ENCODE data around the gene CRB3.
"Not testable (repeated sequence)": the region's sequence is repeated elsewhere in the genome, so short reads cannot be mapped to it uniquely, and the experiment has no call there.

The CRB3 gene

DNA sequence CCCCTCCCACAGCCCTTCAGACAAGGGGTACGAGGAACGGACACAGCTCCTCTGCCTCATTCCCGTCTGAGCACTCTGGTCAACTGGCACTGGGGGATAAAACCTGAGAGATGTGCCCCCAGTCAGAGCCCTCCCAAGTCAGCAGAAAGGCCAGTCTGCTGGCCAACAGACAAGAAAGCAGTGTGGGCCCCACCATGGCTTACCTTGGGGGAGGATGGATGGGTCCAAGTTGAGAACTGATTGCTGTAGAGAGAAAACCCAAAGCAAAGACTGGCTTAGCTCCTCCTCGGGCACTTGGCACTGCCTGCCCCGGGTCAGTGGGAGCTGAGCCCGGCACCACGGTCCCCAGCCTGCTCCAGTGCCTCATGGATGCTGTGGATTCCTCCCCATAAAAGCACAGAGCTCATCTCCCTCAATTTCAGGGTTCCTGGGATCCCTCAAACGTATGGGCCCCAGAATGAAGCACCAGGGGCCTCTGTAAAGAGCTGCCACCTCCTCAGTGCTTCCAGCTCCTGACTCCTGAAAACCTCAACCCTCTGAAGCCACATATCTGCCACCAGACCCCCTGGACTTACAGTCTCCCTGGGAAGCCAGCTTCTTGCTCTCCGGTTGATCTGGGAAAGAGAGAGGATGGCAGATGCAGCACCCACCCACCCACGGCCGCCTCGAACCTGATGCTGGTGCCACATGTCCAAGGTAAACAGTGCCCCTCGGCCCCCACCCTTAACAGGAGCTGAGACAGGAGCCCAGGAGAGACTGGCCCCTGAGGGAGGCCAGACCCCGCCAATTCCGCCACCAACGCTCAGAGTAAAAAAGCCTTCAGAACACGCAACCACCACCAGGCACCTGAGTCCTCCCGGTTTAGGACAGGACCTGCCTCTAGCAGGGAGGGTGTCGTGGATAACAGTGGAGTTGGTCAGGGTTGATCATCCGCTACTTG lies 42.7 kb upstream of the CRB3 start:
- no peak for TF ChIP-seq ZFX (IDR thresholded peaks at IDR 0.05)
- TF ChIP-seq, protein P1, sequence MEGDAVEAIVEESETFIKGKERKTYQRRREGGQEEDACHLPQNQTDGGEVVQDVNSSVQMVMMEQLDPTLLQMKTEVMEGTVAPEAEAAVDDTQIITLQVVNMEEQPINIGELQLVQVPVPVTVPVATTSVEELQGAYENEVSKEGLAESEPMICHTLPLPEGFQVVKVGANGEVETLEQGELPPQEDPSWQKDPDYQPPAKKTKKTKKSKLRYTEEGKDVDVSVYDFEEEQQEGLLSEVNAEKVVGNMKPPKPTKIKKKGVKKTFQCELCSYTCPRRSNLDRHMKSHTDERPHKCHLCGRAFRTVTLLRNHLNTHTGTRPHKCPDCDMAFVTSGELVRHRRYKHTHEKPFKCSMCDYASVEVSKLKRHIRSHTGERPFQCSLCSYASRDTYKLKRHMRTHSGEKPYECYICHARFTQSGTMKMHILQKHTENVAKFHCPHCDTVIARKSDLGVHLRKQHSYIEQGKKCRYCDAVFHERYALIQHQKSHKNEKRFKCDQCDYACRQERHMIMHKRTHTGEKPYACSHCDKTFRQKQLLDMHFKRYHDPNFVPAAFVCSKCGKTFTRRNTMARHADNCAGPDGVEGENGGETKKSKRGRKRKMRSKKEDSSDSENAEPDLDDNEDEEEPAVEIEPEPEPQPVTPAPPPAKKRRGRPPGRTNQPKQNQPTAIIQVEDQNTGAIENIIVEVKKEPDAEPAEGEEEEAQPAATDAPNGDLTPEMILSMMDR (conservative IDR thresholded peaks at IDR 0.05), result no peak
- H3K27ac ChIP-seq, result no peak overlapping the region

DNA sequence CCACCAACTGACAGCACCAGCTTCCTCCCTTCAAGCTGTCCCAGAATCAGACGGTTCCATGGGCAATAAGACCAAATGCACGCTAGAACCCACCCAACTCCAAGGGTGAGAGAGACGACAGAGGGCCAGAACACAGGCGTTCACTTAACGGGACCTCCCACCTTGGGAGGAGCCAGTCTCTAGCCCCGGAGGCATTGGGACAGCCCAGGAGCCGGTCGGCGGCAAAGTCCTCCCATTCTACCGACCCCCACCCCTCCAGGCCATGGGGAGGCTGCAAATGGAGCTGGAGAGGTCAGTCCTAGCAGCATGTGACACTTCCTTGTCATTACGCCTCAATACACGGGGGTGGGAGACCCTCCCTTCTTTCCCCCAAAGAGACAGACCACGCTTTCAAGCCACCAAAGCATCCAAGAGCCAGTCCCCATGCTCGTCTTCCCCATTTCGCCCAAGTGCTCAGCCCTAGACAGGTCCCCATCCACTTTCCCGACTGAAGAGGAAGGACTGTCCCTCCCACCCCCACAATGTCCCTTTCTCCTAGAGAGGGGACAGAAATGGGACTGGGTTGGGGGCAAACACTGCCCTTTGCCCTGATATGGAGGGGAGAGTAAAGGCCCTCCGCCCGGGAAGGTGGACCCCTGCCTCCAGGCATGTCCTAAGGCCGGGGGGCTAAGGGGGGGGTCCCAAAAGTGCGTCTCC lies 40.4 kb upstream of the CRB3 start:
- TF ChIP-seq, protein P1 (conservative IDR thresholded peaks at IDR 0.05), result no peak
- no peak for TF ChIP-seq ZFX (IDR thresholded peaks at IDR 0.05)
- H3K27ac ChIP-seq, result peak overlapping the region; percentile 88

DNA sequence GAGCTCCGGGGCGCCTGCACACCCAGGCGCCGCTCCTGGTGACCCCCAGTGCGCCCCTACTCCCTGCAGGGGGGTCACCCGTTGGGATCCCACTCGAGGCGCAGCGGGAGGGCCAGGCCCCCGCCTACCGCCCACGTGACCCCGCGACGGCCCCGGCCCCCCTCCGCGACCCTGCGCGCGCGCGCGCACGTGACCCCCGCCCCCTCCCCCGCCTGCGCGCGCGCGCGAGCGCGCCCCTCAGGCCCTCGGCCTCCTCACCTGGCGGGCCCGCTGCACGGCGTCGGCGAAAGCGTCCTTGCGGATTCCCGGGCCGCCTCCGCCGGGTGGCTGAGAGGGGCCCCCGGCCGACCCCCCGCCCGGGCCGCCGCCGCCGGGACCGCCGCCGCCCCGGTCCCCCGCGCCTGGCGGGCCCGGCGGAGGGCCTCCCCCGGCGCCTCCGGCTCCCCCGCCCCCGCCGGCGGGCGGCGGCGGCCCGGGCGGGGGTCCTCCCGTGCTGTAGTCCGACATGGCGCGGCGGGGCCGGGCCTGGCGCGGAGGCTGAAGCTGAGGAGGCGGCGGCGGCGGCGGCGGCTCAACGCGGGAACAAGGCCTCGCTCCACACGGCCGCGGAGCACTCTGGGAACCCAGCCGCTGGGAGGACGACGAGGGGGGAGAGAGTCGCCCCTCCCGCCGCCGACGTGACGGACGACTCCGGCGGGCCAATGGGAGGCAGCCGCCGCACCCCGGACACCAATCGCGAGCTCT lies 39.7 kb upstream of the CRB3 start, which contains the start of gene KHSRP:
Gene KHSRP, minus strand, starts transcription at position 617 of the 744 bp plus-strand sequence. Its CDS starts 110 bp downstream, at position 507.
- TF ChIP-seq, protein P1 (conservative IDR thresholded peaks at IDR 0.05), result no peak
- peak; percentile 87; the same call in 1 of the 2 replicates for TF ChIP-seq ZFX (IDR thresholded peaks at IDR 0.05)
- peak within 1 kb of the TSS; percentile 88 for H3K27ac ChIP-seq

DNA sequence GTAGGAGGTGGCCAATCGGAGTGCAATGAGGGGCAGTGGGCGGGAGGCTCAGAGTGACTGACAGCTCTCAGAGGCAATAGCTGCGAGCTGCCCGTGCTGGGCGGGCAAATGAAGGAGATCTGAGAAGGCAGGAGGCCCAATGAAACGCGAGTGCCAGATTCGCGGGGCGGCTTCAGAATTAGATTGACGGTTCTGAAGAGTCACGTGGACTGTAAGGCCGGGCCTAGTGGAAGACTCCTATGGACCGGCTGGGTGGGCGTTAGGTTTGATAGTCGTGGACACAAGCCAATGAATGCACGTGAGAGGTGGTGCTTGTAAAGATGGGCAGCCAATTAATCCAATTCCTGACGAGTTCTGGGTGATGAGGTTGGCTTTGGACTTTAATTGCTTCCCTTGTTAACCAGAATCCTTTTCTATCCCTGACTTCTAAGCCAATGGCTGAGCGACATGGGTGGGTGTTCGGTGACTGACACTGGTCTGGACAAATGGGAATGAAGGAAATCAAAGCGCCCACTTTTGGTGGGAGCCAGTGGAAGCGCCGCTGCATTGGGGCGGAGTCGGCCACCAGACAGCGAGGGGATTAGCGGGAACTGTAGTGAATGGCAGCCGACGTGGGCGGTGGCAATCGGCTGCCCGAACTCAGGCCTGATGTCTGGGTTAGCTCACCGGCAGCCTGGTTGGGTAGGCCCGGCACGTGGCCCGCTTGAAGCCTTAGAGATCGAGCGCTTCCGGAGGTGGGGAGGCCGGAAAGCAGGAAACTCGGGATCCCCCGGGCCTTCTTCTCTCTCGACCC lies 38.9 kb upstream of the CRB3 start:
- peak overlapping the region; percentile 88 for H3K27ac ChIP-seq
- peak; percentile 76; the same call in 1 of the 2 replicates for TF ChIP-seq ZFX (IDR thresholded peaks at IDR 0.05)
- TF ChIP-seq, protein P1 (conservative IDR thresholded peaks at IDR 0.05), result no peak

DNA sequence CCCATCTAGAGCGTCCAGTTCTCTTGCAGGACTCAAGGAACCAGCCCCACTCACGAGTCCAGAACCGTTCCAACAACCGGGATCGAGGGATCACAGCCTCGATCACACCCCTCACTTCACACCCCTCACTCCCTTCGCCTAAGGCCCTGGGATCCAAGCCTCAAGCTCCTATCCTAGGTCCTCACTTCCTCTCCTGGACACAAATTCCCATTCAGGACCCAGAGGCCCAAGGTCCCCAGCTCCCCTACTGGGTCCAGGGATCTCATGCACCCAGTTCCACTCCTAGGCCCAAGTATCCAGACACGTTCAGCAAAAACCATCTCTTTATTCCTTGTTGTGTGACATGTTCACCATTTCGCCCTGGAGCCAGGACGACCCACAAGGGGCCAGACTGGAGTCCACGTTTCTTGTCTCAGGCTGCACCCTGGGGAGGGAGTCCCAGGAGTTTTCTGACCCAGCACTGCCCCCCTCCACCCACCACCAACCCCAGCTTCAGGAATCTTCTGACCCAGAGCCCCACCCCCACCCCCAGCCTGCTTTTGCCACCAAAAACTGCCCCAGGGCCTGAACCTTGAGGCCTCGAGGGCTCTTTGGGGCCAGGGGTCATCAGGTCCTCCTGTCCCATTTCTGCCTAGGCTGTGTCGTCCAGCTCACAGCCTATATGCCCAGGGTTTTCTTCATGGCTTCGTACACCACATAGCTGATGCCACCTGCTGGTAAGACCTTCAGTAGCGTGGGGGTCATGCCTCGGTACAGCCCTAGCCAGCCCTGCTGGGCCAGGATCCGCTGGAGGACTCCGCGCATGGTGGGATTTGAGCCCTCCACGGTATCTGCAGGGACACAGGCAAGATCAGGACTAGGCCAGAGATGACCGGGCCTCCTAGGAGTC lies 38.1 kb upstream of the CRB3 start:
- H3K27ac ChIP-seq, result peak overlapping the region; percentile 88
- TF ChIP-seq, protein P1 (conservative IDR thresholded peaks at IDR 0.05), result peak; percentile 70
- TF ChIP-seq ZFX (IDR thresholded peaks at IDR 0.05), result peak; percentile 13; the same call in 1 of the 2 replicates

DNA sequence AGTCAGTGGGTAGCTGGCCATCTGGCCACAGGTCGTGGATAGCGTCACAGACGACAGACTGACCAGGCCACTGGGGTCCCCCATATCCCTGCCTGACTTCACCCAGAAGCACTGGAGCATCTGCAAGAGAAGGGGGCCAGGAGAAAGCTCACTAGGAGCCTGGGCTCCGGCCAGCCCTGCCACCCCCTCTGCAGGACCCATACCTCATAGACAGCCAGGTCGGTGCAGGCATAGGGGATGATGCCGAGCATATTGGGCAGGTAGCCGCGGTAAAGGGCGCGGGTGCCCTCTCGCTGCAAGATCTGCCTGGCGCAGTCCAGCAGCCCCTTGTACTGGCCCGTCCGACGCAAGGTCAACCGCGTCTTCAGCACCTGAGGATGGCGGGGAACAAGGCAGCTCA lies 36.9 kb upstream of the CRB3 start:
- TF ChIP-seq, protein P1 (conservative IDR thresholded peaks at IDR 0.05), result no peak
- no peak for TF ChIP-seq ZFX (IDR thresholded peaks at IDR 0.05)
- no peak overlapping the region for H3K27ac ChIP-seq

DNA sequence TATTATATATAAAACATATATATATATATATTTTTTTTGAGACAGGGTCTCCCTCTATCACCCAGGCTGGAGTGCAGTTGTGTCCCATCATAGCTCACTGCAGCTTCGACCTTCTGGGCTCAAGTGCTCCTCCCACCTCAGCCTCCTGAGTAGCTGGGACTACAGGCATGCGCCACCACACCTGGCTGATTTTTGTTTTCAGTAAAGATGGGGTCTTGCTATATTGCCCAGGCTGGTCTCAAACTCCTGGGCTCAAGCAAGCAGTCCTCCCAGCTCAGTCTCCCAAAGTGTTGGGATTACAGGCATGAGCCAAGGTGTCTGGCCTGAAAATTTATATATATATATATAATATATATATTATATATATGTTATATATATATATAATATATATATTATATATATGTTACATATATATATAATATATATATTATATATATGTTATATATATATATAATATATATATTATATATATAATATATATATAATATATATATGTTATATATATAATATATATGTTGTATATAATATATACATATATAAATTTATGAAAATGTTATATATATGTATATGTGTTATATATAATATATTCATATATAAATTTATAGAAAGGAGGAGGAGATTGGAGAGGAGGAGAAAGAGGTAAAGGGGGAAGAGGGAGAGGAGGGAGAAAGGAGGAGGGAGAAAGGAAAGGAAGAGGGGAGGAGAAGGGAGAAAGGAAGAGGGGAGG lies 35.2 kb upstream of the CRB3 start:
- H3K27ac ChIP-seq, result not testable (repeated sequence)
